ENCODE results near the gene TMEM53.

GRCh38 chr1:44632598-44632997 lies 41.7 kb downstream of the TMEM53 start:
- TF ChIP-seq, protein P1, sequence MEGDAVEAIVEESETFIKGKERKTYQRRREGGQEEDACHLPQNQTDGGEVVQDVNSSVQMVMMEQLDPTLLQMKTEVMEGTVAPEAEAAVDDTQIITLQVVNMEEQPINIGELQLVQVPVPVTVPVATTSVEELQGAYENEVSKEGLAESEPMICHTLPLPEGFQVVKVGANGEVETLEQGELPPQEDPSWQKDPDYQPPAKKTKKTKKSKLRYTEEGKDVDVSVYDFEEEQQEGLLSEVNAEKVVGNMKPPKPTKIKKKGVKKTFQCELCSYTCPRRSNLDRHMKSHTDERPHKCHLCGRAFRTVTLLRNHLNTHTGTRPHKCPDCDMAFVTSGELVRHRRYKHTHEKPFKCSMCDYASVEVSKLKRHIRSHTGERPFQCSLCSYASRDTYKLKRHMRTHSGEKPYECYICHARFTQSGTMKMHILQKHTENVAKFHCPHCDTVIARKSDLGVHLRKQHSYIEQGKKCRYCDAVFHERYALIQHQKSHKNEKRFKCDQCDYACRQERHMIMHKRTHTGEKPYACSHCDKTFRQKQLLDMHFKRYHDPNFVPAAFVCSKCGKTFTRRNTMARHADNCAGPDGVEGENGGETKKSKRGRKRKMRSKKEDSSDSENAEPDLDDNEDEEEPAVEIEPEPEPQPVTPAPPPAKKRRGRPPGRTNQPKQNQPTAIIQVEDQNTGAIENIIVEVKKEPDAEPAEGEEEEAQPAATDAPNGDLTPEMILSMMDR (tag by site-specific recombination; IDR thresholded peaks at IDR 0.05) = no peak
- no peak for TF ChIP-seq ZNF24 (tag by site-specific recombination; IDR thresholded peaks at IDR 0.05)
- no peak for TF ChIP-seq ZNF555 (tag by site-specific recombination; conservative IDR thresholded peaks at IDR 0.05)
- no peak for TF ChIP-seq ZNF510 (tag by site-specific recombination; IDR thresholded peaks at IDR 0.05; ENCODE audit: insufficient replicate concordance)
- no peak for TF ChIP-seq ZNF621 (tag by site-specific recombination; IDR thresholded peaks at IDR 0.05)
- no peak for TF ChIP-seq ZNF501 (tag by site-specific recombination; IDR thresholded peaks at IDR 0.05)
- TF ChIP-seq YY1 (tag by site-specific recombination; IDR thresholded peaks at IDR 0.05) = no peak
- TF ChIP-seq, protein P2, sequence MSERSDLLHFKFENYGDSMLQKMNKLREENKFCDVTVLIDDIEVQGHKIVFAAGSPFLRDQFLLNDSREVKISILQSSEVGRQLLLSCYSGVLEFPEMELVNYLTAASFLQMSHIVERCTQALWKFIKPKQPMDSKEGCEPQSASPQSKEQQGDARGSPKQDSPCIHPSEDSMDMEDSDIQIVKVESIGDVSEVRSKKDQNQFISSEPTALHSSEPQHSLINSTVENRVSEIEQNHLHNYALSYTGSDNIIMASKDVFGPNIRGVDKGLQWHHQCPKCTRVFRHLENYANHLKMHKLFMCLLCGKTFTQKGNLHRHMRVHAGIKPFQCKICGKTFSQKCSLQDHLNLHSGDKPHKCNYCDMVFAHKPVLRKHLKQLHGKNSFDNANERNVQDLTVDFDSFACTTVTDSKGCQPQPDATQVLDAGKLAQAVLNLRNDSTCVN (tag by site-specific recombination; optimal IDR thresholded peaks at IDR 0.05) = no peak
- no peak for TF ChIP-seq ZNF830 (tag by site-specific recombination; IDR thresholded peaks at IDR 0.05; ENCODE audit: low read depth)

Measured in HEK293 (cell line).